H9 (cell line): ENCODE data around the gene CACNB2. TPM values are rescaled to one million over a fixed set of nuclear protein-coding genes. Genes with fewer than 3 reads are reported as not detected.

Experiments
- DNase-seq: peaks from one replicate; pipeline ENCODE4 v3.0.0-alpha.2; 2017
- H2AFZ ChIP-seq: one replicate; pipeline ENCODE4 v1.6.1; 2013; ENCODE audit warnings: mild to moderate bottlenecking, low read length, control low read depth, moderate library complexity
- H2AK5ac ChIP-seq: 2 replicates; pipeline ENCODE4 v1.6.1; 2013; ENCODE audit warnings: low read length, control low read depth, mixed read lengths; ENCODE audit not compliant: insufficient read length
- H2BK120ac ChIP-seq: one replicate; pipeline ENCODE4 v1.6.1; 2013; ENCODE audit warnings: low read depth, mild to moderate bottlenecking, low read length, control low read depth, inconsistent platforms; ENCODE audit not compliant: poor library complexity, severe bottlenecking
- H2BK12ac ChIP-seq: 2 replicates; pipeline ENCODE4 v1.6.1; 2013; ENCODE audit warnings: low read length, control low read depth, mixed read lengths, low read depth; ENCODE audit not compliant: insufficient read length
- H2BK15ac ChIP-seq: 2 replicates; pipeline ENCODE4 v1.6.1; 2013; ENCODE audit warnings: low read depth, low read length, control low read depth
- H2BK20ac ChIP-seq: one replicate; pipeline ENCODE4 v1.6.1; 2013; ENCODE audit warnings: low read depth, mild to moderate bottlenecking, low read length, control low read depth, inconsistent platforms; ENCODE audit not compliant: poor library complexity, severe bottlenecking
- H2BK5ac ChIP-seq: 2 replicates; pipeline ENCODE4 v1.6.1; 2013; ENCODE audit warnings: low read length, control low read depth, mixed read lengths; ENCODE audit not compliant: insufficient read length
- H3K14ac ChIP-seq: 2 replicates; pipeline ENCODE4 v1.6.1; 2013; ENCODE audit warnings: low read length, control low read depth; ENCODE audit not compliant: insufficient read depth
- H3K18ac ChIP-seq: 2 replicates; pipeline ENCODE4 v1.6.1; 2013; ENCODE audit warnings: low read depth, mild to moderate bottlenecking, mixed read lengths, low read length, control low read depth; ENCODE audit not compliant: insufficient read length
- H3K23ac ChIP-seq: 2 replicates; pipeline ENCODE4 v1.6.1; 2013; ENCODE audit warnings: low read length, control low read depth, mixed read lengths, low read depth; ENCODE audit not compliant: insufficient read length
- H3K23me2 ChIP-seq: 2 replicates; pipeline ENCODE4 v1.6.1; 2013; ENCODE audit warnings: low read depth, mild to moderate bottlenecking, mixed read lengths, low read length, control low read depth; ENCODE audit not compliant: insufficient read length, poor library complexity, severe bottlenecking
- H3K27ac ChIP-seq: 2 replicates; pipeline ENCODE4 v1.5.1; 2013; ENCODE audit warnings: low read length, control low read depth, mixed read lengths, low read depth; ENCODE audit not compliant: insufficient read length
- H3K27me3 ChIP-seq: 2 replicates; pipeline ENCODE4 v1.6.1; 2013; ENCODE audit warnings: low read length, control low read depth, inconsistent platforms; ENCODE audit not compliant: insufficient read depth
- H3K4ac ChIP-seq: 2 replicates; pipeline ENCODE4 v1.6.1; 2013; ENCODE audit warnings: low read depth, mild to moderate bottlenecking, control low read depth, inconsistent platforms, low read length, moderate library complexity
- H3K4me1 ChIP-seq: 2 replicates; pipeline ENCODE4 v1.6.1; 2013; ENCODE audit warnings: low read length, control low read depth, inconsistent platforms; ENCODE audit not compliant: insufficient read depth
- H3K4me2 ChIP-seq: 2 replicates; pipeline ENCODE4 v1.6.1; 2013; ENCODE audit warnings: low read length, control low read depth, mixed read lengths; ENCODE audit not compliant: insufficient read length, insufficient read depth
- H3K56ac ChIP-seq: 2 replicates; pipeline ENCODE4 v1.6.1; 2013; ENCODE audit warnings: low read depth, mild to moderate bottlenecking, mixed read lengths, low read length, control low read depth; ENCODE audit not compliant: insufficient read length
- H3K79me1 ChIP-seq: 2 replicates; pipeline ENCODE4 v1.6.1; 2013; ENCODE audit warnings: low read depth, mild to moderate bottlenecking, moderate library complexity, low read length, control low read depth, inconsistent platforms; ENCODE audit not compliant: insufficient read depth, poor library complexity, severe bottlenecking
- H3K79me2 ChIP-seq: 2 replicates; pipeline ENCODE4 v1.6.1; 2013; ENCODE audit warnings: low read length, control low read depth, inconsistent platforms; ENCODE audit not compliant: insufficient read depth
- H3K9ac ChIP-seq: 2 replicates; pipeline ENCODE4 v1.6.1; 2013; ENCODE audit warnings: low read length, control low read depth, mixed read lengths; ENCODE audit not compliant: insufficient read length; ENCODE audit errors: extremely low read depth
- H3K9me3 ChIP-seq: one replicate; pipeline ENCODE4 v1.6.1; 2013; ENCODE audit warnings: low read depth, low read length, inconsistent platforms; ENCODE audit not compliant: control insufficient read depth
- H3T11ph ChIP-seq: one replicate; pipeline ENCODE4 v1.6.1; 2013; ENCODE audit warnings: mild to moderate bottlenecking, low read length, control low read depth, inconsistent platforms
- H4K20me1 ChIP-seq: one replicate; pipeline ENCODE4 v1.6.1; 2013; ENCODE audit not compliant: control insufficient read depth, insufficient read length, insufficient read depth
- H4K5ac ChIP-seq: 2 replicates; pipeline ENCODE4 v1.6.1; 2013; ENCODE audit warnings: low read depth, mild to moderate bottlenecking, mixed read lengths, low read length, control low read depth; ENCODE audit not compliant: insufficient read length
- H4K8ac ChIP-seq: replicated peaks from 2 replicates; pipeline ENCODE4 v1.6.1; 2013; ENCODE audit warnings: low read length, control low read depth, mixed read lengths, low read depth; ENCODE audit not compliant: insufficient read length
- H4K91ac ChIP-seq: 2 replicates; pipeline ENCODE4 v1.6.1; 2013; ENCODE audit warnings: low read depth, mild to moderate bottlenecking, moderate library complexity, mixed read lengths, low read length, control low read depth; ENCODE audit not compliant: insufficient read length
- H3K27ac Mint-ChIP-seq, 3 experiments: 2 replicates in 2 of 3; 3 replicates in 1 of 3; pipeline ENCODE4 v1.8.0; 2020 to 2021; ENCODE audit warnings: mixed read lengths in 3 of 3, mild to moderate bottlenecking in 1 of 3, moderate library complexity in 1 of 3
- H3K27me3 Mint-ChIP-seq: 2 replicates; pipeline ENCODE4 v1.8.0; 2021; ENCODE audit warnings: low read depth, mild to moderate bottlenecking, moderate library complexity, mixed read lengths
- H3K36me3 Mint-ChIP-seq, 3 experiments: 2 replicates in 2 of 3; 3 replicates in 1 of 3; pipeline ENCODE4 v1.8.0; 2020 to 2021; ENCODE audit warnings: low read depth in 3 of 3, mixed read lengths in 3 of 3; ENCODE audit not compliant: insufficient read depth in 1 of 3
- H3K4me1 Mint-ChIP-seq, 2 experiments: 2 replicates each; pipeline ENCODE4 v1.8.0; 2020; ENCODE audit warnings: mixed read lengths in 2 of 2
- H3K4me3 Mint-ChIP-seq, 2 experiments: 2 replicates in 1 of 2; 3 replicates in 1 of 2; pipeline ENCODE4 v1.8.0; 2020 to 2021; ENCODE audit warnings: mild to moderate bottlenecking in 2 of 2, mixed read lengths in 2 of 2, moderate library complexity in 1 of 2
- H3K9me3 Mint-ChIP-seq, 2 experiments: 2 replicates in 1 of 2; 3 replicates in 1 of 2; pipeline ENCODE4 v1.8.0; 2020; ENCODE audit warnings: mild to moderate bottlenecking in 2 of 2, mixed read lengths in 2 of 2, moderate library complexity in 1 of 2
- CTCF ChIP-seq: fragments of 200-600 bp; sonication (generic); conservative IDR thresholded peaks from 3 replicates; pipeline ENCODE4 v1.8.0; 2021; ENCODE audit warnings: antibody characterized with exemption, mild to moderate bottlenecking
- WGBS: extraction: QIAGEN DNeasy Blood & Tissue Kit; methylation state at CpG from one replicate; pipeline ENCODE4 v1.1.7; 2013; ENCODE audit warnings: missing lambda C conversion rate, low lambda C conversion rate, mixed read lengths; ENCODE audit not compliant: insufficient read length; ENCODE audit errors: extremely low coverage; 5-methylcytosine and 5-hydroxymethylcytosine counted together
- total RNA-seq: library from RNA; stranded (reverse); gene quantifications from 2 replicates; pipeline ENCODE4 v1.2.1, GENCODE V29; 2021

CACNB2 gene
- total RNA-seq, 1 experiment from 2014 or later: 2.6 TPM

GRCh38 chr10:18577823-18578685 is 437.8 kb downstream of the CACNB2 start:
- Mint-ChIP-seq H3K4me3 (no peak overlapping the region), H3K27me3 (no peaks in the 10 kb centered on the region), H3K36me3 (peaks cover 60 to 73% (median 66%) of the 10 kb centered on the region in 3 experiments), H3K27ac (no peak overlapping the region), H3K9me3 (peaks cover 8 to 24% of the 10 kb centered on the region in 2 experiments), H3K4me1 (peaks cover 2 to 12% of the 10 kb centered on the region in 2 experiments; a peak in 2 of 4 replicates)
- Histone ChIP-seq H3K4me2 (no peak overlapping the region), H3K56ac (no peak overlapping the region), H3K79me2 (no peaks in the 10 kb centered on the region; the same call in 1 of the 2 replicates), H2BK12ac (no peak overlapping the region), H3K4me1 (no peaks in the 10 kb centered on the region), H3K14ac (no peak overlapping the region), H3K18ac (no peak overlapping the region), H3K4ac (no peak overlapping the region), H3K9ac (no peak overlapping the region), H4K20me1 (no peaks in the 10 kb centered on the region), H3K23ac (no peak overlapping the region), H3K27ac (no peak overlapping the region), H4K91ac (no peak overlapping the region), H2AFZ (no peak overlapping the region), H2AK5ac (no peak overlapping the region), H2BK5ac (no peak overlapping the region), H2BK20ac (no peak overlapping the region), H4K5ac (no peak overlapping the region), H3K9me3 (peaks cover 23% of the 10 kb centered on the region), H2BK15ac (no peak overlapping the region), H3K27me3 (no peaks in the 10 kb centered on the region), H3T11ph (no peak overlapping the region), H2BK120ac (no peak overlapping the region), H3K79me1 (no peaks in the 10 kb centered on the region), H3K23me2 (no peaks in the 10 kb centered on the region), H4K8ac (no peak overlapping the region)
- TF ChIP-seq CTCF: no peak
- no CpG with 5 or more reads among the region's 15 CpGs for WGBS
- DNase-seq: no peak
